Smooth muscle cell (in vitro differentiated cells): Measurements from ENCODE around the gene LEF1. TPM values are rescaled to one million over a fixed set of nuclear protein-coding genes. Genes with fewer than 3 reads are reported as not detected.

Source experiments
- DNase-seq: peaks from one replicate; lab custom pipeline; 2025; ENCODE audit not compliant: unreplicated experiment; lab: John Stamatoyannopoulos, UW
- H2AFZ ChIP-seq: fragments of 200-600 bp; sonication (generic); 2 replicates; pipeline ENCODE4 v1.6.0; 2016; ENCODE audit warnings: antibody characterized with exemption, low read depth, mild to moderate bottlenecking
- H3F3A ChIP-seq: fragments of 200-600 bp; sonication (generic); 2 replicates; pipeline ENCODE4 v1.6.0; 2017; ENCODE audit warnings: antibody characterized with exemption, low read depth
- H3K27ac ChIP-seq: fragments of 200-600 bp; sonication (generic); 2 replicates; pipeline ENCODE4 v1.5.1; 2016; ENCODE audit warnings: low read depth, mild to moderate bottlenecking
- H3K27me3 ChIP-seq: fragments of 200-600 bp; sonication (generic); 2 replicates; pipeline ENCODE4 v1.6.1; 2016; ENCODE audit warnings: low read depth, mild to moderate bottlenecking
- H3K36me3 ChIP-seq: fragments of 200-600 bp; sonication (generic); 2 replicates; pipeline ENCODE4 v1.5.1; 2016; ENCODE audit warnings: low read depth
- H3K4me1 ChIP-seq: fragments of 200-600 bp; sonication (generic); 2 replicates; pipeline ENCODE4 v1.5.1; 2016; ENCODE audit warnings: low read depth
- H3K4me2 ChIP-seq: fragments of 200-600 bp; sonication (generic); 2 replicates; pipeline ENCODE4 v1.6.0; 2016; ENCODE audit warnings: mild to moderate bottlenecking
- H3K4me3 ChIP-seq: fragments of 200-600 bp; sonication (generic); 2 replicates; pipeline ENCODE4 v1.5.1; 2016; ENCODE audit warnings: mild to moderate bottlenecking
- H3K79me2 ChIP-seq: fragments of 200-600 bp; sonication (generic); 2 replicates; pipeline ENCODE4 v1.6.0; 2016; ENCODE audit warnings: low read depth, mild to moderate bottlenecking
- H3K9ac ChIP-seq: fragments of 200-600 bp; sonication (generic); 2 replicates; pipeline ENCODE4 v1.6.0; 2016; ENCODE audit warnings: low read depth
- H3K9me3 ChIP-seq: fragments of 200-600 bp; sonication (generic); replicated peaks from 2 replicates; pipeline ENCODE4 v1.5.1; 2016; ENCODE audit warnings: low read depth
- H4K20me1 ChIP-seq: fragments of 200-600 bp; sonication (generic); 2 replicates; pipeline ENCODE4 v1.6.0; 2016; ENCODE audit warnings: low read depth
- CTCF ChIP-seq: fragments of 200-600 bp; sonication (generic); IDR thresholded peaks from 2 replicates; pipeline ENCODE4 v1.5.1; 2017; ENCODE audit warnings: borderline replicate concordance, mild to moderate bottlenecking, antibody characterized with exemption; ENCODE audit not compliant: insufficient read depth, poor library complexity, severe bottlenecking
- WGBS: methylation state at CpG from one replicate; pipeline ENCODE4 v1.1.7; 2016; ENCODE audit warnings: low lambda C conversion rate; 5-methylcytosine and 5-hydroxymethylcytosine counted together
- polyA plus RNA-seq: library from polyadenylated mRNA; unstranded; fragments of >200 nt; fragmentation: Nextera tagmentation; extraction: Ambion mirVana; gene quantifications from 2 replicates; pipeline ENCODE4 v1.2.1, GENCODE V29; 2016
- total RNA-seq: library from RNA; depleted of rRNA; stranded (reverse); fragments of >200 nt; gene quantifications from 2 replicates; pipeline ENCODE4 v1.2.3, GENCODE V29; 2014

LEF1 gene
- total and polyA plus RNA-seq, 2 experiments from 2014 or later: 87.3 to 96.2 TPM

DNA sequence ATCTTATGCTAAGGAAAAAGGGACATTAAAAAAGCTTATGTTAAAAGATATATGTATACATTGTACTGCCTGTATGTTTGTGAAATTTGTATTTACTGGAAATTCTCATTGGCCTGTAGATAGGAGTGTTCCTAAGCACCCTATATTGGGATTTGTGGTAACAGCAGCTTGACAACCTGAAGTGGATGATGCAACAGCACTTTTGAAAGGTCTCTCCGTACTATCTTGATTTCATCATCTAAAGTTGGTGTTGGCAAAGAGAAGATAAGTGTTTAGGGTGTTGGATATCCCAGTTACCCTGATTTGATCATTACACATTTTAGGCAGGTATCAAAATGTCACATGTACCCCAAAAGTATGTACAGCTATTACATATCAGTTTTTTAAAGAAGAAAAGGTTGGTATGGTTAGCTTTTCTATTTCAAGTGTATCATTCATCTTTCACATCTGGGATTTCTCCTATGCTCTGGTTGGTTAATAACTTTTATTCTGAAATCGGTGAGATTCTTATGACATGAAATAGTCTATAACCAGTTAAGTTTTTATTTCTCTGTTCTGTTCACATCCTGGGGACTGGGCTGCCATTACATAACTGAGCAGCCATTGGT, 168.7 kb downstream of the LEF1 start:
- Histone ChIP-seq H3K9me3 (no peaks in the 10 kb centered on the region), H3F3A (peaks cover 12% of the 10 kb centered on the region), H3K9ac (no peak overlapping the region), H3K27ac (no peak overlapping the region), H3K4me2 (no peak overlapping the region), H3K27me3 (no peaks in the 10 kb centered on the region), H4K20me1 (peaks cover 10% of the 10 kb centered on the region), H3K4me3 (no peak overlapping the region), H3K4me1 (peaks cover 6% of the 10 kb centered on the region), H3K79me2 (peaks cover 14% of the 10 kb centered on the region), H2AFZ (no peak overlapping the region), H3K36me3 (no peaks in the 10 kb centered on the region)
- DNase-seq: no peak
- WGBS: 88% methylated on average over 2 of the region's 2 CpGs
- no peak for TF ChIP-seq CTCF

- Histone ChIP-seq H4K20me1 (peaks cover 26% of the 10 kb centered on the region), H3F3A (peaks cover 12% of the 10 kb centered on the region), H3K4me2 (peak overlapping the region; percentile 47), H3K9ac (peak overlapping the region; percentile 28), H2AFZ (no peak overlapping the region), H3K36me3 (no peaks in the 10 kb centered on the region), H3K4me3 (no peak overlapping the region), H3K9me3 (no peaks in the 10 kb centered on the region), H3K4me1 (peaks cover 6% of the 10 kb centered on the region), H3K27ac (peak overlapping the region; percentile 83), H3K79me2 (peaks cover 24% of the 10 kb centered on the region), H3K27me3 (no peaks in the 10 kb centered on the region)
- WGBS: 65% methylated on average over 2 of the region's 2 CpGs
- no peak for TF ChIP-seq CTCF
- DNase-seq: no peak
Observed at GRCh38 chr4:107997794-107998193, 170.9 kb downstream of the LEF1 start.

Other genes with a start within 250 kb of the LEF1 start
- gene CYP2U1, start 237.4 kb downstream of the LEF1 start, total RNA-seq: 3.5 and 4.4 TPM in 2 replicates
- 1.9 and 2.4 TPM in 2 replicates for gene CYP2U1, start 237.4 kb downstream of the LEF1 start, polyA plus RNA-seq
- gene HADH, start 179.0 kb downstream of the LEF1 start, total RNA-seq: 16.9 and 18.2 TPM in 2 replicates
- 35.1 and 44.2 TPM in 2 replicates for gene HADH, start 179.0 kb downstream of the LEF1 start, polyA plus RNA-seq